MM.1S (cell line): ENCODE measurements around the gene TRMT1L.

ENCODE experiments used
- EZH2 ChIP-seq: fragments of 300-600 bp; sonication (generic); optimal IDR thresholded peaks from 2 replicates; pipeline ENCODE3; 2017; ENCODE audit warnings: low read depth, mild to moderate bottlenecking, antibody characterized with exemption, low read length, mixed read lengths
- EZH2phosphoT487 ChIP-seq: fragments of 300-600 bp; sonication (generic); IDR thresholded peaks from 2 replicates; pipeline ENCODE4 v1.6.1; 2018; ENCODE audit warnings: antibody characterized with exemption, low read length
- TF ChIP-seq, protein P1 (sequence below): fragments of 300-600 bp; sonication (generic); IDR thresholded peaks from 2 replicates; pipeline ENCODE4 v1.5.1; 2016; ENCODE audit warnings: antibody characterized with exemption, low read length, mixed read lengths

DNA sequence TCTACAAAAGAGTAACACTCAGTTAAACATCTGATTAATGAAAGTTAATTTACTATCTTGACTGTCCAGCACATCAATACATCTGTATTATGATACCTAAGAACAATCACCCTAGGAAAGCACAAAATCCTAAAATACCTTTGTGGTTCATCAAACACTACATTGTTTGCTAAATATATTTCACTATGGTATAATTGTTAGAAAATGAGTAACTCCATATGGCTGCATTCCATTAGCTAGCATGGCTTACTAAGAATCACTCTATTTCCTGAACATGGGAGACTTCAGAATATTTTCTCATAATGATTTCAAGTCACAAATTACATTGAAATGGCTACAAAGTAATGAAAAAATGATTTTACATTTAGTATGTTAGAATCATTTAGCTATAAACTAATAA is 12.5 kb downstream of the TRMT1L start:
- TF ChIP-seq, protein P1, sequence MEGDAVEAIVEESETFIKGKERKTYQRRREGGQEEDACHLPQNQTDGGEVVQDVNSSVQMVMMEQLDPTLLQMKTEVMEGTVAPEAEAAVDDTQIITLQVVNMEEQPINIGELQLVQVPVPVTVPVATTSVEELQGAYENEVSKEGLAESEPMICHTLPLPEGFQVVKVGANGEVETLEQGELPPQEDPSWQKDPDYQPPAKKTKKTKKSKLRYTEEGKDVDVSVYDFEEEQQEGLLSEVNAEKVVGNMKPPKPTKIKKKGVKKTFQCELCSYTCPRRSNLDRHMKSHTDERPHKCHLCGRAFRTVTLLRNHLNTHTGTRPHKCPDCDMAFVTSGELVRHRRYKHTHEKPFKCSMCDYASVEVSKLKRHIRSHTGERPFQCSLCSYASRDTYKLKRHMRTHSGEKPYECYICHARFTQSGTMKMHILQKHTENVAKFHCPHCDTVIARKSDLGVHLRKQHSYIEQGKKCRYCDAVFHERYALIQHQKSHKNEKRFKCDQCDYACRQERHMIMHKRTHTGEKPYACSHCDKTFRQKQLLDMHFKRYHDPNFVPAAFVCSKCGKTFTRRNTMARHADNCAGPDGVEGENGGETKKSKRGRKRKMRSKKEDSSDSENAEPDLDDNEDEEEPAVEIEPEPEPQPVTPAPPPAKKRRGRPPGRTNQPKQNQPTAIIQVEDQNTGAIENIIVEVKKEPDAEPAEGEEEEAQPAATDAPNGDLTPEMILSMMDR, result no peak
- TF ChIP-seq EZH2 (no peak), EZH2phosphoT487 (no peak)
